Measurements from ENCODE around the gene WARS2. TPM values are rescaled to one million over a fixed set of nuclear protein-coding genes. Genes with fewer than 3 reads are reported as not detected.

WARS2 gene
- total and polyA plus RNA-seq, 12 donors: 5.1 to 35.9 (median 20.9) TPM

- no peaks in the 10 kb centered on the region for H3K9me3 ChIP-seq (replicated peaks in 1 of 3)
- TF ChIP-seq CTCF (IDR thresholded peaks at IDR 0.05) (no peak), POLR2A (IDR thresholded peaks at IDR 0.05) (no peak)
- no peak overlapping the region for H3K4me3 ChIP-seq
- H3K27me3 ChIP-seq: no peaks in the 10 kb centered on the region
- H3K4me1 ChIP-seq (replicated peaks in 1 of 2): no peaks in the 10 kb centered on the region
- DNase-seq: no peak
- intact Hi-C loops (cut with DNase I): no loop called here
- no peak overlapping the region for H3K27ac ChIP-seq
- no peaks in the 10 kb centered on the region for H3K36me3 ChIP-seq (replicated peaks in 1 of 2)
Observed at GRCh38 chr1:119034359-119034758, 106.1 kb downstream of the WARS2 start.

- Histone ChIP-seq H3K4me3 (no peak overlapping the region), H3K9me3 (replicated peaks in 1 of 3) (no peaks in the 10 kb centered on the region), H3K27ac (no peak overlapping the region), H3K4me1 (replicated peaks in 1 of 2) (no peaks in the 10 kb centered on the region), H3K36me3 (replicated peaks in 1 of 2) (no peaks in the 10 kb centered on the region), H3K27me3 (no peaks in the 10 kb centered on the region)
- intact Hi-C loops (cut with DNase I): no loop called here
- no peak for DNase-seq
- TF ChIP-seq CTCF (IDR thresholded peaks at IDR 0.05) (no peak), POLR2A (IDR thresholded peaks at IDR 0.05) (no peak)
- 96 to 98% (median 98%) methylated on average over 22 of the region's 22 CpGs for WGBS, 4 donors
Observed at GRCh38 chr1:119032986-119033385, 107.5 kb downstream of the WARS2 start.

- H3K4me3 ChIP-seq: no peak overlapping the region
- 96 to 98% (median 97%) methylated on average over 1 of the region's 1 CpG for WGBS, 4 donors
- no peaks in the 10 kb centered on the region for H3K27me3 ChIP-seq
- no peak for TF ChIP-seq CTCF (IDR thresholded peaks at IDR 0.05)
- no peak for TF ChIP-seq POLR2A (IDR thresholded peaks at IDR 0.05)
- no peaks in the 10 kb centered on the region for H3K36me3 ChIP-seq (replicated peaks in 1 of 2)
- no peaks in the 10 kb centered on the region for H3K4me1 ChIP-seq (replicated peaks in 1 of 2)
- H3K9me3 ChIP-seq (replicated peaks in 1 of 3): no peaks in the 10 kb centered on the region
- H3K27ac ChIP-seq: no peak overlapping the region
- intact Hi-C loops (cut with DNase I): no loop called here
- DNase-seq: no peak
Observed at GRCh38 chr1:119027759-119028158, 112.7 kb downstream of the WARS2 start.

- Histone ChIP-seq H3K4me3 (no peak overlapping the region), H3K9me3 (replicated peaks in 1 of 3) (no peaks in the 10 kb centered on the region), H3K27me3 (no peaks in the 10 kb centered on the region), H3K27ac (no peak overlapping the region), H3K36me3 (replicated peaks in 1 of 2) (no peaks in the 10 kb centered on the region), H3K4me1 (replicated peaks in 1 of 2) (no peaks in the 10 kb centered on the region)
- no peak for DNase-seq
- TF ChIP-seq POLR2A (IDR thresholded peaks at IDR 0.05) (no peak), CTCF (IDR thresholded peaks at IDR 0.05) (no peak)
- WGBS, 4 donors: 91 to 95% (median 93%) methylated on average over 5 of the region's 5 CpGs
- intact Hi-C loops (cut with DNase I): no loop called here
Observed at GRCh38 chr1:119026956-119027355, 113.5 kb downstream of the WARS2 start.

Data from adrenal gland (tissue), 12 donors.